DOHH2 (cell line): ENCODE results near the gene PGK1.
"Not testable (repeated sequence)": the region's sequence is repeated elsewhere in the genome, so short reads cannot be mapped to it uniquely, and the experiment has no call there.

Experiments used
- H3F3A ChIP-seq: fragments of 200-600 bp; sonication (generic), shearing (Covaris generic); 2 replicates; pipeline ENCODE4 v1.6.0; 2016; ENCODE audit warnings: antibody characterized with exemption, mild to moderate bottlenecking; ENCODE audit not compliant: control insufficient read depth, insufficient read depth
- H3K27ac ChIP-seq: fragments of 200-600 bp; sonication (generic); 2 replicates; pipeline ENCODE4 v1.5.1; 2014; ENCODE audit warnings: low read depth, mild to moderate bottlenecking, low read length, moderate library complexity
- H3K27me3 ChIP-seq: fragments of 200-600 bp; sonication (generic); 2 replicates; pipeline ENCODE4 v1.6.1; 2014; ENCODE audit warnings: mild to moderate bottlenecking, low read length, mixed read lengths; ENCODE audit not compliant: control insufficient read depth
- H3K36me3 ChIP-seq: fragments of 200-600 bp; sonication (generic); 2 replicates; pipeline ENCODE4 v1.6.1; 2014; ENCODE audit warnings: mild to moderate bottlenecking, low read length, moderate library complexity, mixed read lengths; ENCODE audit not compliant: control insufficient read depth
- H3K4me1 ChIP-seq: fragments of 200-600 bp; sonication (generic); 2 replicates; pipeline ENCODE4 v1.6.1; 2014; ENCODE audit warnings: mild to moderate bottlenecking, low read length, mixed read lengths; ENCODE audit not compliant: control insufficient read depth
- H3K4me2 ChIP-seq: fragments of 200-600 bp; sonication (generic); 2 replicates; pipeline ENCODE4 v1.6.0; 2014; ENCODE audit warnings: mild to moderate bottlenecking, low read length, moderate library complexity
- H3K4me3 ChIP-seq: fragments of 200-600 bp; sonication (generic); 2 replicates; pipeline ENCODE4 v1.5.1; 2014; ENCODE audit warnings: mild to moderate bottlenecking, low read length, mixed read lengths
- H3K79me2 ChIP-seq: fragments of 200-600 bp; sonication (generic); 2 replicates; pipeline ENCODE4 v1.6.1; 2014; ENCODE audit warnings: mild to moderate bottlenecking, low read length, mixed read lengths; ENCODE audit not compliant: control insufficient read depth
- H3K9me2 ChIP-seq: fragments of 200-600 bp; sonication (generic); replicated peaks from 2 replicates; pipeline ENCODE4 v1.6.1; 2014; ENCODE audit warnings: mild to moderate bottlenecking, low read length, mixed read lengths; ENCODE audit not compliant: control insufficient read depth
- H3K9me3 ChIP-seq: fragments of 200-600 bp; sonication (generic); 2 replicates; pipeline ENCODE4 v1.6.1; 2014; ENCODE audit warnings: antibody characterized with exemption, low read length, mixed read lengths; ENCODE audit not compliant: control insufficient read depth, insufficient read depth
- H4K20me1 ChIP-seq: fragments of 200-600 bp; sonication (generic); 2 replicates; pipeline ENCODE4 v1.6.0; 2014; ENCODE audit warnings: low read depth, mild to moderate bottlenecking, antibody characterized with exemption, low read length, moderate library complexity; ENCODE audit not compliant: control insufficient read depth, insufficient read depth
- EZH2phosphoT487 ChIP-seq: fragments of 200-600 bp; sonication (generic); IDR thresholded peaks from 2 replicates; pipeline ENCODE4 v1.6.1; 2017; ENCODE audit warnings: borderline replicate concordance, mild to moderate bottlenecking, antibody characterized with exemption, low read length, moderate library complexity, mixed read lengths
- TF ChIP-seq, protein P1 (sequence below): fragments of 200-600 bp; sonication (generic); IDR thresholded peaks from one replicate; pipeline ENCODE4 v1.5.1; 2014; ENCODE audit warnings: antibody characterized with exemption, mild to moderate bottlenecking, low read depth, low read length; ENCODE audit not compliant: poor library complexity, severe bottlenecking

Gene PGK1

DNA sequence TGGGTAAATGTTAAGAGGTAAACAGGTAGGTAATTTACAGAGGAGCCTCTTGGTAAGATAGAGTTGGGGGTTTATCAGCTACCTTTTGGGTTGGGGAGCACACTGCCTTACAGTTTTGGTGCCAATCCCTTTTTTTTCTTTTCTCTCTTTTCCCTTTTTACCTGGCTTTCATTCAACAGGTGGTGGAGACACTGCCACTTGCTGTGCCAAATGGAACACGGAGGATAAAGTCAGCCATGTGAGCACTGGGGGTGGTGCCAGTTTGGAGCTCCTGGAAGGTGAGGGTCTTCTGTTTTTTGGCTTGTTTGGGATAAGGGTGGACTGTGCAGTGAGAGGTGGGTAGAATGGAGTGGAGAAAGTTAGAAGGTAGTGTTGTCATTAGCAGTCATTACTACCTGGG, 21.1 kb downstream of the PGK1 start:
- Histone ChIP-seq H3K9me3 (no peaks in the 10 kb centered on the region), H3K4me2 (no peak overlapping the region), H3K36me3 (peaks cover 90% of the 10 kb centered on the region), H4K20me1 (no peaks in the 10 kb centered on the region), H3K27ac (no peak overlapping the region), H3F3A (peaks cover 3% of the 10 kb centered on the region; the same call in 1 of the 2 replicates), H3K4me3 (no peak overlapping the region), H3K79me2 (peaks cover 13% of the 10 kb centered on the region), H3K9me2 (no peaks in the 10 kb centered on the region), H3K27me3 (no peaks in the 10 kb centered on the region), H3K4me1 (no peaks in the 10 kb centered on the region)
- TF ChIP-seq EZH2phosphoT487: no peak
- TF ChIP-seq, protein P1, sequence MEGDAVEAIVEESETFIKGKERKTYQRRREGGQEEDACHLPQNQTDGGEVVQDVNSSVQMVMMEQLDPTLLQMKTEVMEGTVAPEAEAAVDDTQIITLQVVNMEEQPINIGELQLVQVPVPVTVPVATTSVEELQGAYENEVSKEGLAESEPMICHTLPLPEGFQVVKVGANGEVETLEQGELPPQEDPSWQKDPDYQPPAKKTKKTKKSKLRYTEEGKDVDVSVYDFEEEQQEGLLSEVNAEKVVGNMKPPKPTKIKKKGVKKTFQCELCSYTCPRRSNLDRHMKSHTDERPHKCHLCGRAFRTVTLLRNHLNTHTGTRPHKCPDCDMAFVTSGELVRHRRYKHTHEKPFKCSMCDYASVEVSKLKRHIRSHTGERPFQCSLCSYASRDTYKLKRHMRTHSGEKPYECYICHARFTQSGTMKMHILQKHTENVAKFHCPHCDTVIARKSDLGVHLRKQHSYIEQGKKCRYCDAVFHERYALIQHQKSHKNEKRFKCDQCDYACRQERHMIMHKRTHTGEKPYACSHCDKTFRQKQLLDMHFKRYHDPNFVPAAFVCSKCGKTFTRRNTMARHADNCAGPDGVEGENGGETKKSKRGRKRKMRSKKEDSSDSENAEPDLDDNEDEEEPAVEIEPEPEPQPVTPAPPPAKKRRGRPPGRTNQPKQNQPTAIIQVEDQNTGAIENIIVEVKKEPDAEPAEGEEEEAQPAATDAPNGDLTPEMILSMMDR: no peak

DNA sequence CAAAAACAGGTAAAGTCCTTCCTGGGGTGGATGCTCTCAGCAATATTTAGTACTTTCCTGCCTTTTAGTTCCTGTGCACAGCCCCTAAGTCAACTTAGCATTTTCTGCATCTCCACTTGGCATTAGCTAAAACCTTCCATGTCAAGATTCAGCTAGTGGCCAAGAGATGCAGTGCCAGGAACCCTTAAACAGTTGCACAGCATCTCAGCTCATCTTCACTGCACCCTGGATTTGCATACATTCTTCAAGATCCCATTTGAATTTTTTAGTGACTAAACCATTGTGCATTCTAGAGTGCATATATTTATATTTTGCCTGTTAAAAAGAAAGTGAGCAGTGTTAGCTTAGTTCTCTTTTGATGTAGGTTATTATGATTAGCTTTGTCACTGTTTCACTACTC, 21.7 kb downstream of the PGK1 start:
- H3F3A ChIP-seq, H3K27ac ChIP-seq, H3K4me1 ChIP-seq, H4K20me1 ChIP-seq, H3K9me3 ChIP-seq, H3K9me2 ChIP-seq, H3K27me3 ChIP-seq, H3K4me2 ChIP-seq, H3K4me3 ChIP-seq: not testable (repeated sequence)
- Histone ChIP-seq H3K79me2 (peaks cover 10% of the 10 kb centered on the region), H3K36me3 (peaks cover 89% of the 10 kb centered on the region)

DNA sequence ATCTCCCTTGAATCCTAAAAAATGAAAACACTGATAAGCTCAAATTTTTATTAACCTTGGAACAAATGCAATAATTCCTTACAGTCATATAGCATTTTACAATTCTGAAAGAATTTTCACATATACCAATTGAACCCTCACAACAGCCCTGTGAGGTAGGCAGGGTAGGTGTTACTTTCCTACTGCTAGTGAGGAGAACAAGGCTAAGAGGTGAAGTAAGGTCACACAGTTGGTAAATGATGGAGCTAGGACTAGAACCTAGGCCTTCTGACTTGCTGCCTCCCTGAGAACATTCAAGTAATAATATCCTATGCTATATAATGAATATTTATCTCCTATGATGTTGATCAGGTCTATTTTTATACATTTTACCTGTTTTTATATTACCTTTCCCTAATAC, 25.7 kb downstream of the PGK1 start:
- Histone ChIP-seq H3K27ac (no peak overlapping the region), H3K27me3 (no peaks in the 10 kb centered on the region), H4K20me1 (no peaks in the 10 kb centered on the region), H3K9me3 (no peaks in the 10 kb centered on the region), H3K4me1 (no peaks in the 10 kb centered on the region), H3K36me3 (peaks cover 51% of the 10 kb centered on the region), H3K4me2 (no peak overlapping the region), H3F3A (peaks cover 17% of the 10 kb centered on the region), H3K79me2 (no peaks in the 10 kb centered on the region), H3K9me2 (no peaks in the 10 kb centered on the region), H3K4me3 (no peak overlapping the region)
- no peak for TF ChIP-seq EZH2phosphoT487
- TF ChIP-seq, protein P1: no peak

- Histone ChIP-seq H3K9me2 (no peaks in the 10 kb centered on the region), H3K4me3 (no peak overlapping the region), H3F3A (peaks cover 17% of the 10 kb centered on the region), H3K27ac (no peak overlapping the region), H3K36me3 (peaks cover 44% of the 10 kb centered on the region), H3K4me2 (no peak overlapping the region), H3K27me3 (no peaks in the 10 kb centered on the region), H4K20me1 (no peaks in the 10 kb centered on the region), H3K79me2 (no peaks in the 10 kb centered on the region), H3K4me1 (no peaks in the 10 kb centered on the region), H3K9me3 (no peaks in the 10 kb centered on the region)
- TF ChIP-seq, protein P1: no peak
- no peak for TF ChIP-seq EZH2phosphoT487
These were observed 26.3 kb downstream of the PGK1 start for GRCh38 chrX:78130396-78130795.
